Left renal pelvis (tissue), 4 donors: ENCODE data around the gene HBB. TPM values are rescaled to one million over a fixed set of nuclear protein-coding genes. Genes with fewer than 3 reads are reported as not detected.
"Not testable (repeated sequence)": the region's sequence is repeated elsewhere in the genome, so short reads cannot be mapped to it uniquely, and the experiment has no call there.

Experiments used
- DNase-seq, 4 donors: peaks; one replicate each; pipeline ENCODE4 v3.0.0-alpha.2; 2013; ENCODE audit warnings: low read depth in 4 of 4, low spot score in 3 of 4
- polyA plus RNA-seq, 4 donors: library from polyadenylated mRNA; unstranded; fragments of 120-200 nt; gene quantifications; one replicate each; pipeline ENCODE4 v1.2.1, GENCODE V29; 2013; ENCODE audit not compliant: insufficient read length in 4 of 4

Gene HBB
- 1,000 to 10,000 TPM in 1 of 4 donors, 100 to 1,000 TPM in 2, 10 to 100 TPM in 1; 99.7 to 2,476 (median 158) TPM for polyA plus RNA-seq

DNA sequence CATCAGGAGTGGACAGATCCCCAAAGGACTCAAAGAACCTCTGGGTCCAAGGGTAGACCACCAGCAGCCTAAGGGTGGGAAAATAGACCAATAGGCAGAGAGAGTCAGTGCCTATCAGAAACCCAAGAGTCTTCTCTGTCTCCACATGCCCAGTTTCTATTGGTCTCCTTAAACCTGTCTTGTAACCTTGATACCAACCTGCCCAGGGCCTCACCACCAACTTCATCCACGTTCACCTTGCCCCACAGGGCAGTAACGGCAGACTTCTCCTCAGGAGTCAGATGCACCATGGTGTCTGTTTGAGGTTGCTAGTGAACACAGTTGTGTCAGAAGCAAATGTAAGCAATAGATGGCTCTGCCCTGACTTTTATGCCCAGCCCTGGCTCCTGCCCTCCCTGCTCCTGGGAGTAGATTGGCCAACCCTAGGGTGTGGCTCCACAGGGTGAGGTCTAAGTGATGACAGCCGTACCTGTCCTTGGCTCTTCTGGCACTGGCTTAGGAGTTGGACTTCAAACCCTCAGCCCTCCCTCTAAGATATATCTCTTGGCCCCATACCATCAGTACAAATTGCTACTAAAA is at the start of gene HBB:
Gene HBB (minus strand): TSS at position 340 of the 579 bp plus-strand sequence. CDS start 50 bp downstream, at position 290.
- DNase-seq, result no peak

DNA sequence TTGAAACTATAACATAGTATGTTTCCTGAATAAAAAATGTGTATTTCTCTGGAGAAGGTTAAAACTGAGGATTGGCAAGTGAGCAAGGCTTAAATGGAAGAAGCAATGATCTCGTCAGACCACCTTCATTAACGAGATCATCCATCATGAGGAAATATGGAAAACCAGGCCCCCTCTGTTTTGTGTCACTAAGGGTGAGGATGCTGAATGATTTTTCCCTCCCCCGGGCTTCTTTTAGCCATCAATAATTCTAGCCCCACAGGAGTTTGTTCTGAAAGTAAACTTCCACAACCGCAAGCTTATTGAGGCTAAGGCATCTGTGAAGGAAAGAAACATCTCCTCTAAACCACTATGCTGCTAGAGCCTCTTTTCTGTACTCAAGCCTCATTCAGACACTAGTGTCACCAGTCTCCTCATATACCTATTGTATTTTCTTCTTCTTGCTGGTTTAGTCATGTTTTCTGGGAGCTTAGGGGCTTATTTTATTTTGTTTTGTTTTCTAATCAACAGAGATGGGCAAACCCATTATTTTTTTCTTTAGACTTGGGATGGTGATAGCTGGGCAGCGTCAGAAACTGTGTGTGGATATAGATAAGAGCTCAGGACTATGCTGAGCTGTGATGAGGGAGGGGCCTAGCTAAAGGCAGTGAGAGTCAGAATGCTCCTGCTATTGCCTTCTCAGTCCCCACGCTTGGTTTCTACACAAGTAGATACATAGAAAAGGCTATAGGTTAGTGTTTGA is 48.7 kb upstream of the HBB start:
- DNase-seq, result no peak

DNA sequence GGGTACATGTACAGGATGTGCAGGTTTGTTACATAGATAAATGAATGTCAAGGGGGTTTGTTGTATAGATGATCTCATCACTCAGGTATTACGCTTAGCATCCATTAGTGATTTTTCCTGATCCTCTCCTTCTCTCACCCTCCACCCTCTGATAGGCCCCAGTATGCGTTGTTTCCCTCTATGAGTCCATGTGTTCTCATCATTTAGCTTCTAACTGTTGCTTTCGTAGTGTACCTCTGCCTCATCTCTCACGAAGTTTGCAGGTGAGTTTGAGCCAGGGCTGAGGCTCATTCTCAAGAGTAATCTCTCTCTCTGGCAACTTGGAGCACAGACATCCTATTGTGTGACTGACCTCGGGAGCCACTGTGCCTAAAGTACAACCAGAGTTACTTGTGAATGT is 47.5 kb upstream of the HBB start:
- no peak for DNase-seq

DNA sequence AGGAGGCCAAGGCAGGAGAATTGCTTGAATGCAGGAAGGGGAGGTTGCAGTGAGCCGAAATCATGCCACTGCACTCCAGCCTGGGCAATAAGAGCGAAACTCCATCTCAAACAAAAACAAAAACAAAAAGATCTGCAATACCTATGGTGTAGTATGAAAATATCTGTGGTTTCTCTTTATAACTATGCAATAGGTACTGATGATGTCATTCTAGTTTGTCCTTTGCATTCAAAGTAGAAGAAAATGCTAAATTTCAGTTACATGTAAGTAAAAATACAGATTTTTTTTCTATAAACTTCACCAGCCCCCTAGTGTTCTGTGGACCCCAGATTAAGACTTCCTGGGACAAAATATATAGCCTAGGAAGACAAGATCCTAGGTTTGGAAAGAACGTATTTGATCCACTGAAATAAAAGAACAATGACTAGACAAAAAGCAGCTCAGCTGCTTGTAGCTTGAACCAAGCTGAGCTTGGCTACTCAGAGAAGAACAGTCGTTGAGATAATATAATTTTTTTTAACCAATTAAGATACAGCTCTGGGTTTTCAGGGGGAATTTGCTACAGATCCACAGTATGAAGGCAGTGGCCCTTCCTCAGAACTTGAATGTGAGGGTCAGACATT is 45.6 kb upstream of the HBB start:
- DNase-seq, result no peak

DNA sequence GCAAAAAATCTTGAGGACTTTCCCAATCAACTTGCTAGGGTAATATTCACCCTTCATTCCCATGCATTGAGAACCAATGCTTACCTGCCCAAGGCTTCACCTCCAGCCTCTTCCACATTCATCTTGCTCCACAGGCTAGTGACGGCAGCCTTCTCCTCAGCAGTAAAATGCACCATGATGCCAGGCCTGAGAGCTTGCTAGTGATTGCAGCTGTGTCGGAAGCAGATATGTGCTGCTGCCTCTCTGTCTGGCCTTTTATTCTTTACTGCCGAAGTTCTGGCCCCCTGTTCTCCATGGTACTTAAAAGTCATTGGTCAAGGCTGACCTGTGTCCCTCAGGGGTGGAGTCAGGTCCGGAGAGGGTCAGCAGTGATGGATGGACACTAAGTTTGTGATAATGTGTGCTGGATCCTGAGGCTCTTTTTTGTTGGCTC is 42.9 kb upstream of the HBB start, which contains the start of gene HBE1:
Gene HBE1 (minus strand): TSS at position 231 of the 433 bp plus-strand sequence. CDS start 55 bp downstream, at position 176.
- no peak for DNase-seq

DNA sequence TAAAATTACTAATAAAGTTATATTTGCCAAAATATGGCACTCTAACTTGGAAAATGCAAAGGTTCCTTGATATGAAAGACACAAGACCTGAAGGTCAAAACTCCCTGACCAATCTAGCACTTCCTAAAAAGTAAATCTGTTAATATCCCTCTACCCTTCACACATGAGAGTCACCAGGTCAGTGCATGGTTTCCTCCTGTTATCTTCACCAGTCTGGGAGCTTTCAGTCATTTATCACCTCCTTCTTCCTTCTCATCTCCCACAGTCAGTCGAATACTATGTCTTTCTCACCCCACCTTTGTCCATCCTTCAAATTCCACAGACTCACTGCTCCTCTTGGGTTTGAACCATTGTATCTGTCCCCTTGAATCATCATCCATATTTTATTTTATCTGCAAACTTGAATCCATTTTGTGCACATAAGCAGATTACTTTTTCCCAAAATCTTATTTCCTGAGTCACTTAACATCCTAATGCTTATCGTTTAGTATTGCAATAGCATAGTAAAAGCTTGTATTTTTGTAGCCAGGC is 40.2 kb upstream of the HBB start:
- DNase-seq, result no peak

DNA sequence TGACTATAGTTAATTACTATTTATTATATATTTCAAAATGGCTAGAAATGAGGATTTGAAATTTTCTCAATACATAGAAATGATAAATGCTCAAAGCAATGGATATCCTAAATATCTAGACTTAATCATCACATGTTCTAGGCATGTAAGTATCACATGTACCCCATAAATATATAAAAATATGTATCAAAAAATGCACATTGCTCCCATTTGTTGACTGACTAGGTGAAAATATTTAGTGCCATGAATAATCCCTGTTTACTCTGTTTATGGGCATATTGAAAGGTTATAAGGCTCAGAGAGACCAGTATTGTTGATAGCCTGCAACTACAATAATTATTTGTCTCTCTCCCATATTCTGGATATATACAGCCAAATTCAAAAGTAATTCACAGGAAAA is 39.7 kb upstream of the HBB start:
- DNase-seq, result no peak

DNA sequence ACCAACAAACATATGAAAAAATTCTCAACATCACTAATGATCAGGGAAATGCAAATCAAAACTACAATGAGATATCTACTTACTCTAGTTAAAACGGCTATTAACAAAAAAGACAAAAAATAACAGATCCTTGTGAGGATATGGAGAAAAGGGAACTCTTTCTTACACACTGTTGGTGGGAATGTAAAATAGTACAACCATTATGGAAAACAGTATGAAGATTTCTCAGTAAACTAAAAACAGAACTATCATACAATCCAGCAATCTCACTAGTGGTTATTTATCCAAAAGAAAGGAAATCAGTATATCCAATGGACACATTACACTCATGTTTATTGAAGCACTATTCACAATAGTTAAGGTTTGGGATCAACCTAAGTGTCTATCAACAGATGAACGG is 39.0 kb upstream of the HBB start:
- no peak for DNase-seq

DNA sequence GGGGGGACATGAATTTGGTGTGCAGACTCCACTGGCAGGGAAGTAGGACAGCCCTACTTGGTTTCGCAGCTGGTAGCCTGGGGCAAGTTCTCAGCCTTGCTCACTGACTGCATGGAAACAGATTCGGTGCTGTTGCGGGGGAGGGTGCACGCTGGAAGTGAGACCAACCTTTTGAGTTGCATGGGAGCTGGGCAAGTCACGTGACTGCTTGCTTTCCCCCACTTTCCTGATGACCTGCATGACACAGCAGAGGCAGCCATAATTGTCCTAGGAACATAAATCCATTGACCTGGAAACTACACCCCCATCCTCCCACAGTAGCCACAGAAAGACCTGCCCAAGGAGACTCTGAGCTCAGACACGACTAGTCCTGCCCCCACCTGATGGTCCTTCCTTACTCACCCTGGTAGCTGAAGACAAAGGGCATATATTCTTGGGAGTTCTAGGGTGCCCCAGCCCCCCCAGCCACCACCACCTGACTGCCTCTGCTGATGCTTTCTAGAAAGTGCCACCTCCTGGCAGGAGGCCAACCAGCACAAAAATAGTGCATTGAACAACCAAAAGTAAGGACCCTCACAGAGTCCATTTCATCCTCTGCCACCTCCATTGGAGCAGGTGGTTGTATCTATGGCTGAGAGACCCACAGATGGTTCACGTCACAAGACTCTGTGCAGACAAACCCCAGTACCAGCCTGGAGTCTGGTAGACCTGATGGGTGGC is 31.8 kb upstream of the HBB start:
- no peak for DNase-seq

DNA sequence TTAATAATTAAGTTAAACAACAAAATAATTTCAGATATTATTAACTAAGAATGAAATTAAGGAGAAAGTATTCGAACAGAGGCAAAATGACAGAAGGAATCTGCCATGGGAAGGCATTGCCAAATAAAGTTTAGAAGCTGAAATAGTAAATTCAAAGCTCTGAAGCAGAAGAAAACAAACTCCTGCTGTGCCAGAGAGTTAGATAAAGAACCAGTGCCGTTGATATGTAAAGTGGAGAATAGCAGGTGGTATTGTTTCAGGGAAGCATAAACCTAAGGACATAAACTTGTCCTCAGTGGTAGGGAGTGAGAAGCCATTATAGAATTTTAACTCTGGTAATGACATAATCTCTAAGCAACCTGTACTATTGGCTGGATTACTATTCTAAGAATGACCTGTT is 30.4 kb upstream of the HBB start:
- DNase-seq, result no peak

DNA sequence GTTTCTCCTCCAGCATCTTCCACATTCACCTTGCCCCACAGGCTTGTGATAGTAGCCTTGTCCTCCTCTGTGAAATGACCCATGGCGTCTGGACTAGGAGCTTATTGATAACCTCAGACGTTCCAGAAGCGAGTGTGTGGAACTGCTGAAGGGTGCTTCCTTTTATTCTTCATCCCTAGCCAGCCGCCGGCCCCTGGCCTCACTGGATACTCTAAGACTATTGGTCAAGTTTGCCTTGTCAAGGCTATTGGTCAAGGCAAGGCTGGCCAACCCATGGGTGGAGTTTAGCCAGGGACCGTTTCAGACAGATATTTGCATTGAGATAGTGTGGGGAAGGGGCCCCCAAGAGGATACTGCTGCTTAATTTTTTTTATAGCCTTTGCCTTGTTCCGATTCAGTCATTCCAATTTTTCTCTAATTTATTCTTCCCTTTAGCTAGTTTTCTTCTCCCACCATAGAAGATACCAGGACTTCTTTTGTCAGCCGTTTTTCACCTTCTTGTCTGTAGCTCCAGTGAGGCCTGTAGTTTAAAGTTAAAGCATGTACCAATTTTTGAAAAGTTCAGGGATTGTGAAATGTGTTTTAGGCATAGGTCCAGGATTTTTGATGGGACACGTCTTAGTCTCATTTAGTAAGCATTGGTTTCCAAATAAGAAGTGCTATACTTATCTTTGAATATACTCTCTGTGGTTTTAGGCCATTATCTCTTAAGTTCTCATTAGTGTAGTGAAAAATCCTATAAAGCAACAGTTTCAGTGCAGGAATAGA is 28.0 kb upstream of the HBB start, which contains the start of gene HBG2:
Gene HBG2 (minus strand): TSS at position 136 of the 768 bp plus-strand sequence. CDS start 53 bp downstream, at position 83.
- DNase-seq, result not testable (repeated sequence)

DNA sequence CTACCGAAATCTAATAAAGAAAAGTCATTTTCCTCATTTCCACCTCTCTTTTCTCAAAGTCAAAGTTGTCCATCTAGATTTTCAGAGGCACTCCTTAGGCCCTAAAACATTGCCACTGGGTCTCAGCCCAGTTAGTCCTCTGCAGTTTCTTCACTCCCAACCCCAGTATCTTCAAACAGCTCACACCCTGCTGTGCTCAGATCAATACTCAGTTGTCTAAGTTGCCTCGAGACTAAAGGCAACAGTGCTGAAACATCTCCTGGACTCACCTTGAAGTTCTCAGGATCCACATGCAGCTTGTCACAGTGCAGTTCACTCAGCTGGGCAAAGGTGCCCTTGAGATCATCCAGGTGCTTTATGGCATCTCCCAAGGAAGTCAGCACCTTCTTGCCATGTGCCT is 27.2 kb upstream of the HBB start:
- not testable (repeated sequence) for DNase-seq

DNA sequence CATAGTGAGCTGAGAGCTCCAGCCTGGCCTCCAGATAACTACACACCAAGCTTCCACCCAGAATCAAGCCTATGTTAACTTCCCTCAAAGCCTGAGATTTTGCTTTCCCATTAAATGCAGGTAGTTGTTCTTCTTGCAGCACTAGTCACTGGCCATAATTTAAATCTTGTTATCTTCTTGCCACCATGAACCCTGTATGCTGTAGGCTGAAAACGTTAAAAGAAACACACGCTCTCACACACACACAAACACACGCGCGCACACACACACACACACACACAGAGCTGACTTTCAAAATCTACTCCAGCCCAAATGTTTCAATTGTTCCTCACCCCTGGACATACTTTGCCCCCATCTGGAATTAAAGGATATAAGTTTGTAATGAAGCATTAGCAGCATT is 26.6 kb upstream of the HBB start:
- DNase-seq, result not testable (repeated sequence)

DNA sequence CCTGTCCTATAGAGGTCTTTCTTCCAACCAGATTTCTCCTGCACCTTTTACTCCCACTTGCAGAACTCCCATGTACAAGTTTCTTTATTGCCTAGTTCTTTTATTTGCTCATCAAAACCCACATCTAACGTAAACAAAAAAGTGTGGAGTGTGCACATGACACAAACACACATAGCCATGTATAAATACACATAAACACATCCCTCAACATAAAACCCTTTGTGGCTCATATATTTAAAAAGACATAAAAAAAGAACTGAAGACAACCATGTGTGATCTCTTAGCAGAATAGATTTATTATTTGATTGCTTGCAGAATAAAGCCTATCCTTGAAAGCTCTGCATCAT is 26.0 kb upstream of the HBB start:
- no peak for DNase-seq

DNA sequence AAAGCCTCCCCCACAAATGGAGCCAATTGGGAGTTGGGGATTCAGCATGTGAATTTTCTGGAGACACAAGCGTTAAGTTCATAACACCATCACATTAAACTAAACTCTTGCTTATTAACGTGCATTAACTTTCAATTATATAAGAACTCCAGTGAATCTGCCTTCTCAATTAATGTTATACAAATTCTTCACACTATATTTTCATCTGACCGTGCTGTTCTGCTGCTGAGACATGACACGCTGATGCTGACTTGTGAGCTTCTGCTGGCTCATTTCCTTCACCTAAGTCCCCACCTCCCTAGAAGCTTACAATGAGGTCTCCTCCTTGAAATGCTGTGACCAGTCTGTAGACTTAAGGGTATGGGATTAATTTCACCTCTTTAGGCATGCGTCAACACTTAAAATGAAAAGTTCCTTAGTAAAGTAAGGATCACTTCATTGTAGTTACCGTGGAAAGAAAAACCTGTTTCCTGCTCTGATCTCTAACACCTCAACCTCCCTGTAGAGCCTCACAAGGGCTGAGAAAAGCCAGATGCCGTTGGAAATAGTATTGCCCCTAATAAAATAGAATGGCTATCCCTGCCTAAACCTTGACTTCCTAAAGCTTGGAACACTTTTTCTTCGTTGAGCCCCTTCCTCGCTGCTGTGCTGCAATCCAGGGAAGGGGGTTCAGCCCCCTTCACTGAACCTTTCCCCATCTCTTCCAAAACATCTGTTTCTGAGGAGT is 25.5 kb upstream of the HBB start:
- DNase-seq, result no peak

DNA sequence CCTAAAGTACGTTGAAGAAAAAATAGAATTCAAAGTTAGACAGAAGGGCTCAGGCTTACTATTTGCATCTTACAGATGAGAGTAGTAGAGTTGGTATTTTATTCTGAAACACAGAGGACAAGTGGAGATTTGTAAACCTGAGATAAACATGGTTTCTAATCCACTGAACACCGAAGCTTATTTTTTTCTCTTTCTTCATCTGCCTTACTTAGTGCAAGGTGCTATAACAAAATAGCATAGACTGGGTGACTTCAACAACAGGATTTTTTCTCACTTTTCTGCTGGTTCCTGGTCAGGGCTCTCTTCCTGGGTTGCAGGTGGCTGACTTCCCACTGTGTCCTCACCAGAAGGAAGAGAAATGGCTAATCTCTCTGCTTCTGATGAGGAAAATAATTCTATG is 24.9 kb upstream of the HBB start:
- no peak for DNase-seq

DNA sequence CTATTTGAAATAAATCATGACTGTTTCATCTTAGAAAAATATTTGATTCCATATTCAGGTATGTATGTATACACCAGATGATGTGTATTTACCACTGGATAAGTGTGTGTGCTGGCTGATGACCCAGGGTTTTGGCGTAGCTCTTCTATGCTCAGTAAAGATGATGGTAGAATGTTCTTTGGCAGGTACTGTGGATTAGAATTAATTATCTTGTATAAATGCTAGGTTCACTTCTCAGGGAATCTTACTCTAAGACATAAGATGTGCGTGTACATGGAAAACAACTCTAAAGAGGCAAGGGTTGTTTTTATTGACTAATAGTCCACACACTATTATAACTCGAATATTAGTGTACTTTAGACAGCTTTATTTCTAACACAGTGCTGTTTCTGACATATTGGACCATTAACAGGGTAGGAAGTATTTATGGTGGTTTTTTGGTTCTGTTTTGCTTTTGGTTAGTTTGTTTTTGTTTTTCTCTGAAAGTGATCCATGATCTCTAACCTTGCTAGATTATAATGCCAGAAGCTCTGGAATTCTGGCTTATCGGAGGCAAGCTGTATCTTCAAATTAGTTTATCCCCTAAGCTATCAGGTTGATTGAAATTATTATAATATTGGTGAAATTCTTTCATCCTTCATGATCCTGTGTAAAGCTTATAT is 23.8 kb upstream of the HBB start:
- no peak for DNase-seq

DNA sequence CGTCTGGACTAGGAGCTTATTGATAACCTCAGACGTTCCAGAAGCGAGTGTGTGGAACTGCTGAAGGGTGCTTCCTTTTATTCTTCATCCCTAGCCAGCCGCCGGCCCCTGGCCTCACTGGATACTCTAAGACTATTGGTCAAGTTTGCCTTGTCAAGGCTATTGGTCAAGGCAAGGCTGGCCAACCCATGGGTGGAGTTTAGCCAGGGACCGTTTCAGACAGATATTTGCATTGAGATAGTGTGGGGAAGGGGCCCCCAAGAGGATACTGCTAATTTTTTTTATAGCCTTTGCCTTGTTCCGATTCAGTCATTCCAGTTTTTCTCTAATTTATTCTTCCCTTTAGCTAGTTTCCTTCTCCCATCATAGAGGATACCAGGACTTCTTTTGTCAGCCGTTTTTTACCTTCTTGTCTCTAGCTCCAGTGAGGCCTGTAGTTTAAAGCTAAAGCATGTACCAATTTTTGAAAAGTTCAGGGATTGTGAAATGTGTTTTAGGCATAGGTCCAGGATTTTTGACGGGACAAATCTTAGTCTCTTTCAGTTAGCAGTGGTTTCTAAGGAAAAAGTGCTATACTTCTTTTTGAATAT is 23.0 kb upstream of the HBB start, which contains the start of gene HBG1:
Gene HBG1 (minus strand): TSS at position 51 of the 590 bp plus-strand sequence. CDS start 53 bp downstream, outside the sequence.
- not testable (repeated sequence) for DNase-seq
